Endothelial cell of umbilical vein (primary cell): ENCODE data around the gene CDHR1. TPM values are rescaled to one million over a fixed set of nuclear protein-coding genes. Genes with fewer than 3 reads are reported as not detected.

ENCODE experiments used
- BruUV-seq: library from RNA; stranded (reverse); fragments of 400-500 nt; replicated peaks from 2 replicates; lab custom pipeline; 2021; lab: Mats Ljungman, UMichigan
- CTCF ChIA-PET: fragments of 300-600, 350-600 bp; sonication (Branson Sonifier 250); formaldehyde crosslinking; loops from one replicate; lab custom pipeline; 2021; ENCODE audit warnings: antibody characterized with exemption, inconsistent platforms; lab: Charles Lee
- POLR2A ChIA-PET: fragments of 300-600, 350-600 bp; sonication (Branson Sonifier 250); formaldehyde crosslinking; loops from one replicate; lab custom pipeline; 2021; ENCODE audit warnings: antibody characterized with exemption, inconsistent platforms; lab: Charles Lee
- DNase-seq: peaks from one replicate; pipeline ENCODE4 v3.0.0-alpha.2; 2011; ENCODE audit warnings: low read depth, low spot score
- FAIRE-seq: peaks from 2 replicates; lab custom pipeline; 2011; peaks lifted over from hg19 to GRCh38; lab: Jason Lieb, UNC
- H2AFZ ChIP-seq: 2 replicates; pipeline ENCODE4 v1.6.0; 2012; ENCODE audit warnings: low read depth, low read length, control low read depth, inconsistent platforms
- H3K27ac ChIP-seq: 2 replicates; pipeline ENCODE4 v1.5.1; 2011; ENCODE audit warnings: low read depth, mild to moderate bottlenecking, control low read depth, low read length, moderate library complexity; ENCODE audit not compliant: insufficient read depth
- H3K27me3 ChIP-seq, 2 experiments: 2 replicates each; pipeline versions ENCODE4 v1.6.0 to v1.6.1; 2011; ENCODE audit warnings: low read length in 2 of 2, mixed read lengths in 1 of 2; ENCODE audit not compliant: control insufficient read depth in 2 of 2, insufficient read depth in 2 of 2
- H3K36me3 ChIP-seq, 2 experiments: 2 replicates in 1 of 2; 3 replicates in 1 of 2; pipeline ENCODE4 v1.5.1; 2011; ENCODE audit warnings: low read length in 2 of 2, mild to moderate bottlenecking in 1 of 2, moderate library complexity in 1 of 2; ENCODE audit not compliant: control insufficient read depth in 2 of 2, insufficient read depth in 2 of 2; ENCODE audit errors: extremely low read depth in 1 of 2
- H3K4me1 ChIP-seq: 3 replicates; pipeline ENCODE4 v1.5.1; 2011; ENCODE audit warnings: mild to moderate bottlenecking, low read length; ENCODE audit not compliant: control insufficient read depth, insufficient read depth; ENCODE audit errors: extremely low read depth
- H3K4me2 ChIP-seq: 2 replicates; pipeline ENCODE4 v1.6.1; 2011; ENCODE audit warnings: low read length, control low read depth, mixed read lengths; ENCODE audit not compliant: insufficient read depth
- H3K4me3 ChIP-seq, 3 experiments: fragments of 200-600 bp in 1 of 3; sonication (generic), shearing (Covaris generic) in 1 of 3; replicated peaks in 1 of 3; 2 replicates each; pipeline ENCODE4 v1.5.1; 2011 to 2016; ENCODE audit warnings: control low read depth in 3 of 3, low read length in 3 of 3, mild to moderate bottlenecking in 2 of 3, inconsistent platforms in 1 of 3, low read depth in 1 of 3, moderate library complexity in 1 of 3; ENCODE audit not compliant: insufficient read depth in 1 of 3
- H3K79me2 ChIP-seq: 2 replicates; pipeline ENCODE4 v1.6.0; 2012; ENCODE audit warnings: low read length, inconsistent platforms; ENCODE audit not compliant: control insufficient read depth, insufficient read depth
- H3K9ac ChIP-seq: replicated peaks from 2 replicates; pipeline ENCODE3; 2011; ENCODE audit warnings: low read length, control low read depth; ENCODE audit not compliant: insufficient read depth; ENCODE audit errors: extremely low read depth
- H3K9me1 ChIP-seq: replicated peaks from 3 replicates; pipeline ENCODE4 v1.6.0; 2011; ENCODE audit warnings: mild to moderate bottlenecking, low read length; ENCODE audit not compliant: control insufficient read depth, insufficient read depth; ENCODE audit errors: extremely low read depth
- H3K9me3 ChIP-seq: replicated peaks from 2 replicates; pipeline ENCODE4 v1.5.1; 2012; ENCODE audit warnings: low read length, inconsistent platforms; ENCODE audit not compliant: control insufficient read depth, insufficient read depth
- H4K20me1 ChIP-seq: replicated peaks from 2 replicates; pipeline ENCODE3; 2011; ENCODE audit warnings: mild to moderate bottlenecking, low read length; ENCODE audit not compliant: control insufficient read depth, insufficient read depth; ENCODE audit errors: extremely low read depth
- FOS ChIP-seq: IDR thresholded peaks from 2 replicates; pipeline ENCODE4 v1.6.1; 2011; ENCODE audit warnings: mild to moderate bottlenecking, low read length, moderate library complexity, borderline replicate concordance; ENCODE audit not compliant: insufficient read depth
- GATA2 ChIP-seq: IDR thresholded peaks from 2 replicates; pipeline ENCODE4 v1.7.0; 2011; ENCODE audit warnings: low read depth, mild to moderate bottlenecking, moderate library complexity, mixed read lengths, low read length; ENCODE audit not compliant: insufficient read length, insufficient read depth
- JUN ChIP-seq: IDR thresholded peaks from 2 replicates; pipeline ENCODE4 v1.6.1; 2011; ENCODE audit warnings: borderline replicate concordance, low read depth; ENCODE audit not compliant: insufficient read length, insufficient read depth
- MAX ChIP-seq: IDR thresholded peaks from 2 replicates; pipeline ENCODE4 v1.6.1; 2011; ENCODE audit not compliant: insufficient read depth, insufficient read length
- MYC ChIP-seq: IDR thresholded peaks from one replicate; pipeline ENCODE4 v1.6.1; 2011; ENCODE audit warnings: mild to moderate bottlenecking, low read depth, low read length
- POLR2A ChIP-seq: IDR thresholded peaks from 2 replicates; pipeline ENCODE4 v1.6.1; 2012; ENCODE audit warnings: low read depth, mild to moderate bottlenecking, control low read depth, low read length
- POLR2AphosphoS5 ChIP-seq: IDR thresholded peaks from 2 replicates; pipeline ENCODE4 v1.6.1; 2012; ENCODE audit warnings: low read depth, mild to moderate bottlenecking, control low read depth, low read length, moderate library complexity; ENCODE audit not compliant: insufficient read depth
- dilution Hi-C: fragments of 300-500 bp; cut with MboI; formaldehyde crosslinking; loops from one replicate; pipeline ENCODE4 v1.15.0; 2019; ENCODE audit warnings: low sequenced_read_pairs; ENCODE audit not compliant: extremely low pct_ligation_motif_present
- intact Hi-C: fragments of 100-400 bp; cut with micrococcal nuclease; formaldehyde crosslinking; loops from one replicate; pipeline ENCODE4 v1.10.0; 2022
- polyA plus RNA-seq, 4 experiments: library from polyadenylated mRNA; depleted of rRNA in 3 of 4; stranded (reverse) in 3 of 4; unstranded in 1 of 4; fragments of >200 nt; gene quantifications; 2 replicates each; pipeline versions ENCODE4 v1.2.1 to v1.2.3, GENCODE V29; 2011 to 2012; ENCODE audit warnings: missing spikeins in 1 of 4
- total RNA-seq: library from RNA; stranded (reverse); gene quantifications from 2 replicates; pipeline ENCODE4 v1.2.3, GENCODE V29; 2021

Gene CDHR1
- total and polyA plus RNA-seq, 2 donors (not counting 3 experiments of a cell fraction or from before 2014, with no cell fraction given): 0.11 to 0.53 TPM

- no peaks in the 10 kb centered on the region for H3K79me2 ChIP-seq
- H3K9ac ChIP-seq: no peak overlapping the region
- no peaks in the 10 kb centered on the region for H3K9me1 ChIP-seq
- CTCF ChIA-PET: interaction anchor here (2.5 kb wide), 1 partner anchor 11 kb away, joined by 14 read pairs; no protein-coding TSS in a partner anchor
- no peaks in the 10 kb centered on the region for H3K9me3 ChIP-seq
- H3K4me1 ChIP-seq: no peaks in the 10 kb centered on the region
- no peak overlapping the region for H3K4me2 ChIP-seq
- H3K27me3 ChIP-seq: peaks cover 0 to 2% of the 10 kb centered on the region in 2 experiments
- TF ChIP-seq POLR2A (no peak), MAX (no peak), POLR2AphosphoS5 (no peak), JUN (no peak)
- intact Hi-C loops: no loop called here
- dilution Hi-C loops: no loop called here
- FAIRE-seq (no peak), DNase-seq (no peak)
- peaks cover 2 to 3% of the 10 kb centered on the region in 2 experiments for H3K36me3 ChIP-seq
- H4K20me1 ChIP-seq: no peaks in the 10 kb centered on the region
- BruUV-seq: no TSS peak
- no peak overlapping the region for H3K27ac ChIP-seq
- POLR2A ChIA-PET: no interaction called here
- no peak overlapping the region for H3K4me3 ChIP-seq
- no peak overlapping the region for H2AFZ ChIP-seq
Measured at GRCh38 chr10:84158550-84158949, 35.8 kb upstream of the CDHR1 start.

GRCh38 chr10:84159076-84159685 lies 35.2 kb upstream of the CDHR1 start:
- no TSS peak for BruUV-seq
- ChIA-PET CTCF (interaction anchor here (2.5 kb wide), 1 partner anchor 12 kb away, joined by 14 read pairs; no protein-coding TSS in a partner anchor), POLR2A (no interaction called here)
- no peak overlapping the region for H3K4me2 ChIP-seq
- no peak overlapping the region for H3K27ac ChIP-seq
- H3K9ac ChIP-seq: no peak overlapping the region
- H3K79me2 ChIP-seq: no peaks in the 10 kb centered on the region
- H3K27me3 ChIP-seq: peaks cover 0 to 2% of the 10 kb centered on the region in 2 experiments
- DNase-seq (no peak), FAIRE-seq (no peak)
- peaks cover under 1 to 2% of the 10 kb centered on the region in 2 experiments for H3K36me3 ChIP-seq
- no peaks in the 10 kb centered on the region for H4K20me1 ChIP-seq
- no peak overlapping the region for H2AFZ ChIP-seq
- TF ChIP-seq MYC (no peak), JUN (no peak), GATA2 (no peak), FOS (no peak)
- no peaks in the 10 kb centered on the region for H3K9me1 ChIP-seq
- intact Hi-C loops (no loop called here), dilution Hi-C loops (no loop called here)
- H3K9me3 ChIP-seq: no peaks in the 10 kb centered on the region
- H3K4me3 ChIP-seq: no peak overlapping the region
- H3K4me1 ChIP-seq: no peaks in the 10 kb centered on the region
